Activated gamma-delta T cell treated with anti-CD3 and anti-CD28 coated beads, Interleukin-2, amount 50 U/mL, for 16 hours (primary cell): Measurements from ENCODE around the gene INPP5A.
"Not testable (repeated sequence)": the region's sequence is repeated elsewhere in the genome, so short reads cannot be mapped to it uniquely, and the experiment has no call there.

Source experiments
- DNase-seq: peaks from one replicate; pipeline ENCODE4 v3.0.0-alpha.2; 2020; ENCODE audit warnings: low read depth

The INPP5A gene

DNA sequence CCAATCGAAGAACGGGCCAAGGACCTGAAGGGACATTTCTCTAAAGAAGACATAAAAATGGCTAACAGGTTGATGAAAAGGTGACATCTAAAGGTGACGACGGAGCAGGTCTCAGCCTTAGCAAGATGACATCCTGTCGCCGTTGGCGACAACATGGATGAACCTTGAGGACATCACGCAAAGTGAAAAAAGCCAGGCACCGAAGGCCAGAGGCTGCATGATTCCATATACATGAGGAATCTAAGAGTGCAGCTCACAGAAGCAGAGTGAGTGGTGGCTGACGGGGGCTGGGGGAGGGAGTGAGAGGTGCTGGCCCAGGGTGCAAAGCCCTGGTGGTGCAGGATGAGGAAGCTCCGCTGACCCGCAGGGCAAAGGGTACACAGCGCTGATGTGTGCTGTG lies 282.5 kb downstream of the INPP5A start:
- DNase-seq: no peak

DNA sequence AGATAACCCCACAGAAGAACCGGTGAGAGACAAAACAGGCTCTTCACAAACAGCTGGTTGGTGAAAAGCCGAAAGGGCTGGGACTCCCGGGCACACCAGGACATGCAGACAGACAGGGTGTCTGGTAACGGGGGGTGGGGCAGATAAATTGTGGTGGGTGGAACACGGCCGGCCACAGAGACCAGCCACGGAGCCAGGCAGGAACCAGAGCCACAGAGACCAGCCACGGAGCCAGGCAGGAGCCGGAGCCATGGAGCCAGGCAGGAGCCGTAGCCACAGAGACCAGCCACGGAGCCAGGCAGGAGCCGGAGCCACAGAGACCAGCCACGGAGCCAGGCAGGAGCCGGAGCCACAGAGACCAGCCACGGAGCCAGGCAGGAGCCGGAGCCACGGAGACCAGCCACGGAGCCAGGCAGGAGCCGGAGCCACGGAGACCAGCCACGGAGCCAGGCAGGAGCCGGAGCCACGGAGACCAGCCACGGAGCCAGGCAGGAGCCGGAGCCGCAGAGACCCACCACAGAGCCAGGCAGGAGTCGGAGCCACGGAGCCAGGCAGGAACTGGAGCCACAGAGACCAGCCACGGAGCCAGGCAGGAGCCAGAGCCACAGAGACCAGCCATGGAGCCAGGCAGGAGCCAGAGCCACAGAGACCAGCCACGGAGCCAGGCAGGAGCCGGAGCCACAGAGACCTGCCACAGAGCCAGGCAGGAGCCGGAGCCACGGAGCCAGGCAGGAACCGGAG lies 288.4 kb downstream of the INPP5A start:
- not testable (repeated sequence) for DNase-seq

DNA sequence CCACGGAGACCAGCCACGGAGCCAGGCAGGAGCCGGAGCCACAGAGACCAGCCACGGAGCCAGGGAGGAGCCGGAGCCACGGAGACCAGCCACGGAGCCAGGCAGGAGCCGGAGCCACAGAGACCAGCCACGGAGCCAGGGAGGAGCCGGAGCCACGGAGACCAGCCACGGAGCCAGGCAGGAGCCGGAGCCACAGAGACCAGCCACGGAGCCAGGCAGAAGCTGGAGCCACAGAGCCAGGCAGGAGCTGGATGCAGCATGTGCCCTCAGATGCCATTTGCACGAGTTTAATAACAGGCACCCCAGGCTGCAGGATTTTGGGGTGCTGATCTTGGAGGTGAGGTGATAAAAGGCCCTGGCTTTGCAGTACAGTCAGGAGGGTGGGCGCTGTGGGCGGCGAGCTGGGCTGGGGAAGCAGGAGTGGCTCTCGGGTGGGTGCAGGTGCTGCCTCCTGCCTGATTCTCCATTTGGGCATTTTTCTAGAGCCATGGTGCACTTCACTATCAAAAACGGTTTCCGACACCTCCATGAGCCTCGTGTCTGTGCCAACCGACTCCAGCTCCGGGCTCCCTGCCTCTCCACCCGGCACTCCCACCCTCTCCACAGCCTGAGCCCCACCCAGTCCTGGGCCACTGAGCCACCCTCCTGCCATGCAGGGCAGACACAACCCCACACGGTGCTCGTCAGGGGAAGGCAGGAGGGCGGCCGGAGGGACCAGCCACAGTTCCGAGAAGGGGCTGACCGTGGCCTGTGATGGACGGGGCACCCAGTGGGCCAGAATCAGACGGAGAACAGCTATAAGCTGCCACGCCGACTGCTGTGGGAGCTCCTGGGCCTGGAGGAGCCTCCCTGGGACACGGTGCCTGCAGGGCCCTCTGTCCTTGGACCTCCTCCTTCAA lies 289.2 kb downstream of the INPP5A start:
- DNase-seq: no peak

DNA sequence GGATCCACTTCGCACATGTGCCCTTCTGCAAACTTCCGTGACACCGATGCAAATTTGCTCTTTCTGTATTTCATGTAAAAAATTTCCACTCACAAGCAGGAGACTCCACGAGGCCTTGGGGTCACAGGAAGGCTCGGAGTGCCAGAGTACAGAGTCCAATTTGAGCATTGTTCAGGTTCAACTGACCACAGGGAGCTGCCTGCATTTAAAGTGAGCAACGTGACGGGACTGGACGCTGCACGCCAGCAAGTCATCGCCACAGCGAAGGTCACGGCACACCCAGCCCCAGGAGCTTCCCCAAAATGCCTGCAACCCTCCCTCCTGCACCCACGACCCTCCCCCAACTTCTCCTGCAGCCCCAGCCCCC lies 289.8 kb downstream of the INPP5A start:
- no peak for DNase-seq

DNA sequence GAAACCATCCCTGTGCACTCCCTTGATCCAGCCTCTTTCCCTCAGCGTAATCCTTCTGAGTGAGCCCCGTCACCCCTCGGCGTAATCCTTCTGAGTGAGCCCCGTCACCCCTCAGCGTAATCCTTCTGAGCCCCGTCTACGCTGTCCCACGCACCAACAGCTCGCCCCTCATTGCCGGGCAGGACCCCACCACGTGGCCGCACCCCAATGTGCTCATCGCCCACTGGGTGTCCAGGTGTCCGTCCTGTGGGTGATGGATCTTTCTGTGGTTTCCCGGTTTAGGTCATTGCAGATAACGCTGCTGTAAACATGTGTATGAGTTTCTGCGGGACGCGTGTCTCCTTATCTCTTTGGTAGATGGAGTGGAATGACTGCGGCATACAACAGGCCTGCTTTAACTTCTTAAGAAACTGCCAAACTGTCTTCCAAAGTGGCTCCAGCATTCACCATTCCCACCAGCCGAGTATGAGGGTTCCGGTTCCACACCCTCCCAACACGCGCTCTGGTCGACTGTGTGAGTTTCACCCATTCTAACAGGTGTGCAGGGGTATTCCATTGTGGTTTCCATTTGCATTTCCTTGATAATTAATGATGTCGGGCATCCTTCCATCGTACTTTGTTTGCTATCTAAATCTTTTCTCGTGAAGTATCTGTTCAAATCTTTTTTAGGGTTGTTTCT lies 290.4 kb downstream of the INPP5A start:
- no peak for DNase-seq

DNA sequence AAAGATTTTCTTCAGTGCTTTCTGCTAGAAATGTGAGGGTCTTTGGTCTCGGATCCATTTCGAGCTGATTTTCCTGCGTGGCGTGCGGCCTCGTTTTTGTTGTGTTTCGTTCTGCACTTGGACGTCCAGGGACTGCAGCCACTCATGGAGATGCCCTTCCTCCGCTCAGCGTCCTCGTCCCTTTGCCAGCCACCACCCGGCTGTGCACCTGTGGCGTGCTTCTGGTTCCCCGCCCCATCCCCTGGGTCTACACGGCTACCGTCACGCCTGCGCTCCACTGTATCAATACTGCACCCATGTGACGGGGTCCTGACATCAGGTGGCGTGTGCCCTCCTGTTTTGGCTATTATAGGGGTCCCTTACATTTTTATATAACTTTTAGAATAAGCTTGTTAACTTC lies 291.1 kb downstream of the INPP5A start:
- no peak for DNase-seq

DNA sequence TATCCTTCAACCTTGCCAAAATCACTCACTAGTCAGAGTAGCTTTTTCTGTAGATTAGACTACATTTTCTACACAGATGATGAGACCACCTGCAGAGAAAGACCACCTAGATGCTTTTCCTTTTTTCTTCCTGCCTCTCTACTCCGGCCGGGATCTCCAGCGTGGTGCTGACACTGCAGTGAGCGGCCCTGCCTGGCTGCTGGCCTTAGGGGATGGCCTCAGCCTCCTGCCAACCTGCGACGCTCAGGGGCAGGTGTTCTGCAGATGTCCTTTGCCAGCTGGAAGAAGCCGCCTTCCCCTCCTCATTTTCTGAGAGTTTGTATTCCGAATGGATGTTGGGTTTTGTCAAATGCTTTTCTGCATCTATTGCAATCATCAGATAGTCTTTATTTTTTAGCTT lies 291.8 kb downstream of the INPP5A start:
- DNase-seq: no peak

DNA sequence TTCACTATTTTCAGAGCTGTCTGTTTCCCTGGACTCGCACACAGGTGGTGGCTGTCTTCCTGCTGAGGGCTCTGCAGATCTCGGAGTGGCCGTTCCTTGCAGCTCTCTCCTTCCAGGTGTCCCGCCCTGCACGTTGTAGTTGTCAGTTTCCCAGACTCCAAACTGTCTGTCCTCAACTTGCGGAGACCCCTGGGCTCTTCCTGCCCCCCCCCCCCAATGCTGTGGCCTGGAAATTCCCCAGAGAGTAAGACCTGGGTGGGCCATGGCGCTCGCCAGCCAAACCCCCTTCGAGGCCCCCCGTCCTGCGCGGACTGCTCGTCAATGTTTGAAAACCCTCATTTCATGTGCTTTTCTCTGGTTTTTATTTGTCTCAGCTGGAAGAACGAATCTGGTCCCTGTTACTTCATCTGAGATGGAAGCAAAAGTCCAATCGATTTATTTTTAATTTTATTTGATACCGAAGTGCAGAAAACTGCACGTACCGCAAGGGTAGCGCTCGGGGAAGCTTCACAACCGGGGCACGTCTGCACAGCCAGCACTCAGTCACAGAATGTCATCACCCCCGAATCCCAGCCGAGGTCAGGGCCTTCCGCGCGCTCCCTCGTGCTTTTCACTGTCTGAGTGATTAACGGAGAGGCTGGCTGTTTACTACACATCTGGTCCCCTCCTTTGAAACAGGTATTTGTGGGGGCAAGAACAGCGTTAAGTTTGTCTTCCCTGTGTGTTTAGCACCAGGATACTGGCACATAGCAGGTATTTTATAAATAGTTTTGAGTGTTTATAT lies 294.8 kb downstream of the INPP5A start:
- DNase-seq: no peak
